ELR (cell line): ENCODE results near the gene JUNB.

ENCODE experiments used
- DNase-seq: peaks from one replicate; pipeline ENCODE4 v3.0.0-alpha.2; 2015; ENCODE audit warnings: low read depth

Gene JUNB

GRCh38 chr19:12842511-12842910 is 51.2 kb downstream of the JUNB start:
- no peak for DNase-seq
